CD14-positive monocyte (primary cell): Measurements from ENCODE around the gene EPHB2. TPM values are rescaled to one million over a fixed set of nuclear protein-coding genes. Genes with fewer than 3 reads are reported as not detected.

Source experiments
- DNase-seq, 3 donors: peaks; one replicate each; pipeline ENCODE4 v3.0.0-alpha.2; 2011 to 2022
- H2AFZ ChIP-seq: 2 replicates; pipeline ENCODE4 v1.6.0; 2012; ENCODE audit warnings: mild to moderate bottlenecking, low read depth, low read length, inconsistent platforms; ENCODE audit not compliant: insufficient read depth, poor library complexity, severe bottlenecking
- H3K27ac ChIP-seq, 2 donors: 1 replicate in 1 of 2; 2 replicates in 1 of 2; pipeline ENCODE4 v1.5.1; 2012 to 2013; ENCODE audit warnings: low read length in 2 of 2, control low read depth in 1 of 2, inconsistent platforms in 1 of 2, low read depth in 1 of 2, mild to moderate bottlenecking in 1 of 2
- H3K27me3 ChIP-seq, 2 donors: one replicate each; pipeline versions ENCODE4 v1.6.0 to v1.6.1; 2011 to 2013; ENCODE audit warnings: low read length in 2 of 2; ENCODE audit not compliant: control insufficient read depth in 2 of 2, insufficient read depth in 2 of 2
- H3K36me3 ChIP-seq, 2 donors: replicated peaks in 1 of 2; 1 replicate in 1 of 2; 2 replicates in 1 of 2; pipeline versions ENCODE4 v1.5.1 to v1.6.1; 2012 to 2013; ENCODE audit warnings: low read length in 2 of 2, control low read depth in 1 of 2, inconsistent platforms in 1 of 2, mild to moderate bottlenecking in 1 of 2; ENCODE audit not compliant: insufficient read depth in 2 of 2, control insufficient read depth in 1 of 2
- H3K4me1 ChIP-seq, 2 donors: 1 replicate in 1 of 2; 2 replicates in 1 of 2; pipeline versions ENCODE4 v1.5.1 to v1.6.1; 2012 to 2013; ENCODE audit warnings: low read length in 2 of 2, control low read depth in 1 of 2, inconsistent platforms in 1 of 2, mild to moderate bottlenecking in 1 of 2, moderate library complexity in 1 of 2; ENCODE audit not compliant: insufficient read depth in 2 of 2, control insufficient read depth in 1 of 2
- H3K4me2 ChIP-seq: replicated peaks from 2 replicates; pipeline ENCODE3; 2012; ENCODE audit warnings: low read length, moderate library complexity, mild to moderate bottlenecking; ENCODE audit not compliant: poor library complexity, severe bottlenecking; ENCODE audit errors: extremely low read depth
- H3K4me3 ChIP-seq, 3 experiments: fragments of 200-600 bp in 1 of 3; sonication (generic) in 1 of 3; replicated peaks in 1 of 3; 1 replicate in 2 of 3; 2 replicates in 1 of 3; pipeline ENCODE4 v1.5.1; 2011 to 2013; ENCODE audit warnings: low read length in 3 of 3, mild to moderate bottlenecking in 3 of 3, control low read depth in 2 of 3, low read depth in 2 of 3, inconsistent platforms in 1 of 3, moderate library complexity in 1 of 3
- H3K79me2 ChIP-seq: 2 replicates; pipeline ENCODE4 v1.6.0; 2012; ENCODE audit warnings: mild to moderate bottlenecking, control low read depth, inconsistent platforms, low read length, moderate library complexity; ENCODE audit not compliant: insufficient read depth
- H3K9ac ChIP-seq: 2 replicates; pipeline ENCODE4 v1.6.0; 2017; ENCODE audit warnings: low read length, mild to moderate bottlenecking; ENCODE audit not compliant: insufficient read depth, poor library complexity, severe bottlenecking
- H3K9me3 ChIP-seq, 2 donors: replicated peaks in 1 of 2; 1 replicate in 1 of 2; 2 replicates in 1 of 2; pipeline versions ENCODE4 v1.5.1 to v1.6.1; 2012 to 2013; ENCODE audit warnings: low read length in 2 of 2, control low read depth in 1 of 2; ENCODE audit not compliant: control insufficient read depth in 1 of 2, insufficient read depth in 1 of 2
- H4K20me1 ChIP-seq: 2 replicates; pipeline ENCODE4 v1.6.0; 2012; ENCODE audit warnings: mild to moderate bottlenecking, low read length, control low read depth, moderate library complexity; ENCODE audit not compliant: insufficient read depth
- H3K27ac Mint-ChIP-seq, 7 donors: one replicate each; pipeline ENCODE4 v1.8.0; 2020; ENCODE audit warnings: mild to moderate bottlenecking in 7 of 7, mixed read lengths in 7 of 7, moderate library complexity in 6 of 7, inconsistent platforms in 2 of 7
- H3K27me3 Mint-ChIP-seq, 3 donors: one replicate each; pipeline ENCODE4 v1.8.0; 2021 to 2022; ENCODE audit warnings: low read depth in 3 of 3, mild to moderate bottlenecking in 3 of 3, mixed read lengths in 3 of 3, moderate library complexity in 3 of 3, inconsistent platforms in 1 of 3
- H3K36me3 Mint-ChIP-seq, 2 donors: one replicate each; pipeline ENCODE4 v1.8.0; 2020; ENCODE audit warnings: mixed read lengths in 2 of 2, inconsistent platforms in 1 of 2, mild to moderate bottlenecking in 1 of 2
- H3K4me1 Mint-ChIP-seq: one replicate; pipeline ENCODE4 v1.8.0; 2020; ENCODE audit warnings: mild to moderate bottlenecking, mixed read lengths
- H3K4me3 Mint-ChIP-seq, 2 donors: one replicate each; pipeline ENCODE4 v1.8.0; 2020; ENCODE audit warnings: mild to moderate bottlenecking in 2 of 2, mixed read lengths in 2 of 2, moderate library complexity in 1 of 2
- H3K9me3 Mint-ChIP-seq, 7 donors: one replicate each; pipeline ENCODE4 v1.8.0; 2020 to 2022; ENCODE audit warnings: mixed read lengths in 7 of 7, mild to moderate bottlenecking in 6 of 7, moderate library complexity in 6 of 7, inconsistent platforms in 2 of 7
- CTCF ChIP-seq: fragments of 200-600 bp; IDR thresholded peaks from one replicate; pipeline ENCODE4 v1.8.0; 2022; ENCODE audit warnings: antibody characterized with exemption, mild to moderate bottlenecking
- WGBS: methylation state at CpG from one replicate; pipeline ENCODE4 v1.1.5; 2013; ENCODE audit warnings: missing lambda C conversion rate; ENCODE audit not compliant: insufficient coverage; 5-methylcytosine and 5-hydroxymethylcytosine counted together
- intact Hi-C, 2 donors: fragments of 100-400 bp; cut with micrococcal nuclease; formaldehyde crosslinking; loops; one replicate each; pipeline versions ENCODE4 v1.15.0 to v1.15.1; 2023
- polyA plus RNA-seq, 3 donors: library from polyadenylated mRNA; depleted of rRNA in 1 of 3; unstranded in 2 of 3; stranded (reverse) in 1 of 3; fragments of 300-500 nt in 2 of 3; fragments of >200 nt in 1 of 3; fragmentation: Illumina TruSeq in 2 of 3; gene quantifications; 1 replicate in 2 of 3; 2 replicates in 1 of 3; pipeline ENCODE4 v1.2.3, GENCODE V29; 2012 to 2021

Gene EPHB2
- polyA plus RNA-seq, 3 donors: 2.9 to 5.6 (median 3.4) TPM

GRCh38 chr1:22900451-22900850 lies 189.8 kb downstream of the EPHB2 start:
- Mint-ChIP-seq H3K27ac (no peak overlapping the region), H3K9me3 (no peaks in the 10 kb centered on the region), H3K27me3 (peaks cover 21 to 30% (median 24%) of the 10 kb centered on the region in 3 donors), H3K36me3 (no peaks in the 10 kb centered on the region), H3K4me3 (no peak overlapping the region), H3K4me1 (no peaks in the 10 kb centered on the region)
- 38% methylated on average over 1 of the region's 3 CpGs for WGBS
- intact Hi-C loops: no loop called here
- TF ChIP-seq CTCF: no peak
- no peaks in the 10 kb centered on the region for H3K9me3 ChIP-seq
- H4K20me1 ChIP-seq: no peaks in the 10 kb centered on the region
- no peak overlapping the region for H2AFZ ChIP-seq
- peaks cover 0 to 13% of the 10 kb centered on the region in 2 donors for H3K27me3 ChIP-seq
- no peaks in the 10 kb centered on the region for H3K4me1 ChIP-seq
- no peak overlapping the region for H3K9ac ChIP-seq
- H3K79me2 ChIP-seq: no peaks in the 10 kb centered on the region
- H3K4me3 ChIP-seq: no peak overlapping the region
- no peak overlapping the region for H3K27ac ChIP-seq
- no peak overlapping the region for H3K4me2 ChIP-seq
- no peak for DNase-seq
- no peaks in the 10 kb centered on the region for H3K36me3 ChIP-seq

- no peaks in the 10 kb centered on the region for H3K36me3 ChIP-seq
- H3K9me3 ChIP-seq: no peaks in the 10 kb centered on the region
- no peaks in the 10 kb centered on the region for H3K4me1 Mint-ChIP-seq
- H2AFZ ChIP-seq: no peak overlapping the region
- no peak for DNase-seq
- no peak overlapping the region for H3K27ac ChIP-seq
- TF ChIP-seq CTCF: no peak
- H3K9ac ChIP-seq: no peak overlapping the region
- H3K4me2 ChIP-seq: no peak overlapping the region
- H3K27me3 Mint-ChIP-seq: peaks cover 21 to 29% (median 22%) of the 10 kb centered on the region in 3 donors
- no peak overlapping the region for H3K27ac Mint-ChIP-seq
- no peaks in the 10 kb centered on the region for H3K36me3 Mint-ChIP-seq
- no peaks in the 10 kb centered on the region for H4K20me1 ChIP-seq
- no peak overlapping the region for H3K4me3 ChIP-seq
- H3K27me3 ChIP-seq: peaks cover 0 to 13% of the 10 kb centered on the region in 2 donors
- WGBS: 96% methylated on average over 2 of the region's 3 CpGs
- H3K79me2 ChIP-seq: no peaks in the 10 kb centered on the region
- H3K4me3 Mint-ChIP-seq: no peak overlapping the region
- no peaks in the 10 kb centered on the region for H3K9me3 Mint-ChIP-seq
- intact Hi-C loops: no loop called here
- H3K4me1 ChIP-seq: no peaks in the 10 kb centered on the region
Observed at GRCh38 chr1:22903113-22903512, 192.5 kb downstream of the EPHB2 start.
